ENCODE data around the gene TEAD4. TPM values are rescaled to one million over a fixed set of nuclear protein-coding genes. Genes with fewer than 3 reads are reported as not detected.
A peak's percentile ranks its signal among the peaks of the same experiment; 100 is the strongest.

TEAD4 gene
- total and polyA plus RNA-seq, 2 experiments from 2014 or later = 68.1 to 145 TPM

GRCh38 chr12:3032161-3032560, 73.0 kb downstream of the TEAD4 start:
- no peak overlapping the region for H3K4me3 Mint-ChIP-seq
- H3K36me3 ChIP-seq (ENCODE audit: insufficient read depth) = peaks cover 30% of the 10 kb centered on the region
- H3K27me3 Mint-ChIP-seq (ENCODE audit: insufficient read depth, low read depth, poor library complexity) = peaks cover 18% of the 10 kb centered on the region
- H3K9me3 Mint-ChIP-seq = no peaks in the 10 kb centered on the region
- ATAC-seq (no peak), DNase-seq (ENCODE audit: low spot score) (no peak)
- TF ChIP-seq, protein P1, sequence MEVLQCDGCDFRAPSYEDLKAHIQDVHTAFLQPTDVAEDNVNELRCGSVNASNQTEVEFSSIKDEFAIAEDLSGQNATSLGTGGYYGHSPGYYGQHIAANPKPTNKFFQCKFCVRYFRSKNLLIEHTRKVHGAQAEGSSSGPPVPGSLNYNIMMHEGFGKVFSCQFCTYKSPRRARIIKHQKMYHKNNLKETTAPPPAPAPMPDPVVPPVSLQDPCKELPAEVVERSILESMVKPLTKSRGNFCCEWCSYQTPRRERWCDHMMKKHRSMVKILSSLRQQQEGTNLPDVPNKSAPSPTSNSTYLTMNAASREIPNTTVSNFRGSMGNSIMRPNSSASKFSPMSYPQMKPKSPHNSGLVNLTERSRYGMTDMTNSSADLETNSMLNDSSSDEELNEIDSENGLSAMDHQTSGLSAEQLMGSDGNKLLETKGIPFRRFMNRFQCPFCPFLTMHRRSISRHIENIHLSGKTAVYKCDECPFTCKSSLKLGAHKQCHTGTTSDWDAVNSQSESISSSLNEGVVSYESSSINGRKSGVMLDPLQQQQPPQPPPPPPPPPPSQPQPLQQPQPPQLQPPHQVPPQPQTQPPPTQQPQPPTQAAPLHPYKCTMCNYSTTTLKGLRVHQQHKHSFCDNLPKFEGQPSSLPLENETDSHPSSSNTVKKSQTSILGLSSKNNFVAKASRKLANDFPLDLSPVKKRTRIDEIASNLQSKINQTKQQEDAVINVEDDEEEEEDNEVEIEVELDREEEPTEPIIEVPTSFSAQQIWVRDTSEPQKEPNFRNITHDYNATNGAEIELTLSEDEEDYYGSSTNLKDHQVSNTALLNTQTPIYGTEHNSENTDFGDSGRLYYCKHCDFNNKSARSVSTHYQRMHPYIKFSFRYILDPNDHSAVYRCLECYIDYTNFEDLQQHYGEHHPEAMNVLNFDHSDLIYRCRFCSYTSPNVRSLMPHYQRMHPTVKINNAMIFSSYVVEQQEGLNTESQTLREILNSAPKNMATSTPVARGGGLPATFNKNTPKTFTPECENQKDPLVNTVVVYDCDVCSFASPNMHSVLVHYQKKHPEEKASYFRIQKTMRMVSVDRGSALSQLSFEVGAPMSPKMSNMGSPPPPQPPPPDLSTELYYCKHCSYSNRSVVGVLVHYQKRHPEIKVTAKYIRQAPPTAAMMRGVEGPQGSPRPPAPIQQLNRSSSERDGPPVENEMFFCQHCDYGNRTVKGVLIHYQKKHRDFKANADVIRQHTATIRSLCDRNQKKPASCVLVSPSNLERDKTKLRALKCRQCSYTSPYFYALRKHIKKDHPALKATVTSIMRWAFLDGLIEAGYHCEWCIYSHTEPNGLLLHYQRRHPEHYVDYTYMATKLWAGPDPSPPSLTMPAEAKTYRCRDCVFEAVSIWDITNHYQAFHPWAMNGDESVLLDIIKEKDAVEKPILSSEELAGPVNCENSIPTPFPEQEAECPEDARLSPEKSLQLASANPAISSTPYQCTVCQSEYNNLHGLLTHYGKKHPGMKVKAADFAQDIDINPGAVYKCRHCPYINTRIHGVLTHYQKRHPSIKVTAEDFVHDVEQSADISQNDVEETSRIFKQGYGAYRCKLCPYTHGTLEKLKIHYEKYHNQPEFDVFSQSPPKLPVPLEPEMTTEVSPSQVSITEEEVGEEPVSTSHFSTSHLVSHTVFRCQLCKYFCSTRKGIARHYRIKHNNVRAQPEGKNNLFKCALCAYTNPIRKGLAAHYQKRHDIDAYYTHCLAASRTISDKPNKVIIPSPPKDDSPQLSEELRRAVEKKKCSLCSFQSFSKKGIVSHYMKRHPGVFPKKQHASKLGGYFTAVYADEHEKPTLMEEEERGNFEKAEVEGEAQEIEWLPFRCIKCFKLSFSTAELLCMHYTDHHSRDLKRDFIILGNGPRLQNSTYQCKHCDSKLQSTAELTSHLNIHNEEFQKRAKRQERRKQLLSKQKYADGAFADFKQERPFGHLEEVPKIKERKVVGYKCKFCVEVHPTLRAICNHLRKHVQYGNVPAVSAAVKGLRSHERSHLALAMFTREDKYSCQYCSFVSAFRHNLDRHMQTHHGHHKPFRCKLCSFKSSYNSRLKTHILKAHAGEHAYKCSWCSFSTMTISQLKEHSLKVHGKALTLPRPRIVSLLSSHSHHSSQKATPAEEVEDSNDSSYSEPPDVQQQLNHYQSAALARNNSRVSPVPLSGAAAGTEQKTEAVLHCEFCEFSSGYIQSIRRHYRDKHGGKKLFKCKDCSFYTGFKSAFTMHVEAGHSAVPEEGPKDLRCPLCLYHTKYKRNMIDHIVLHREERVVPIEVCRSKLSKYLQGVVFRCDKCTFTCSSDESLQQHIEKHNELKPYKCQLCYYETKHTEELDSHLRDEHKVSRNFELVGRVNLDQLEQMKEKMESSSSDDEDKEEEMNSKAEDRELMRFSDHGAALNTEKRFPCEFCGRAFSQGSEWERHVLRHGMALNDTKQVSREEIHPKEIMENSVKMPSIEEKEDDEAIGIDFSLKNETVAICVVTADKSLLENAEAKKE (CRISPR knock-in tag; IDR thresholded peaks at IDR 0.05) = no peak
- TF ChIP-seq CREB1 (CRISPR knock-in tag; IDR thresholded peaks at IDR 0.05; ENCODE audit: low read depth) (no peak), STAT1 (IDR thresholded peaks at IDR 0.05; ENCODE audit: unreplicated experiment) (no peak), JUNB (IDR thresholded peaks at IDR 0.05; ENCODE audit: unreplicated experiment) (no peak), ZNF114 (CRISPR knock-in tag; IDR thresholded peaks at IDR 0.05) (no peak), ETS1 (IDR thresholded peaks at IDR 0.05) (no peak), EZH2phosphoT487 (IDR thresholded peaks at IDR 0.05; ENCODE audit: unreplicated experiment) (no peak), ZNF331 (CRISPR knock-in tag; IDR thresholded peaks at IDR 0.05; ENCODE audit: low read depth) (no peak), CTCF (conservative IDR thresholded peaks at IDR 0.05; ENCODE audit: low read depth in 2 of 2) (no peak), EZH2 (IDR thresholded peaks at IDR 0.05; ENCODE audit: low read depth, unreplicated experiment) (no peak), NANOG (IDR thresholded peaks at IDR 0.05; ENCODE audit: borderline replicate concordance) (no peak), POLR2AphosphoS5 (IDR thresholded peaks at IDR 0.05; ENCODE audit: low read depth) (no peak)
- TF ChIP-seq, protein P2, sequence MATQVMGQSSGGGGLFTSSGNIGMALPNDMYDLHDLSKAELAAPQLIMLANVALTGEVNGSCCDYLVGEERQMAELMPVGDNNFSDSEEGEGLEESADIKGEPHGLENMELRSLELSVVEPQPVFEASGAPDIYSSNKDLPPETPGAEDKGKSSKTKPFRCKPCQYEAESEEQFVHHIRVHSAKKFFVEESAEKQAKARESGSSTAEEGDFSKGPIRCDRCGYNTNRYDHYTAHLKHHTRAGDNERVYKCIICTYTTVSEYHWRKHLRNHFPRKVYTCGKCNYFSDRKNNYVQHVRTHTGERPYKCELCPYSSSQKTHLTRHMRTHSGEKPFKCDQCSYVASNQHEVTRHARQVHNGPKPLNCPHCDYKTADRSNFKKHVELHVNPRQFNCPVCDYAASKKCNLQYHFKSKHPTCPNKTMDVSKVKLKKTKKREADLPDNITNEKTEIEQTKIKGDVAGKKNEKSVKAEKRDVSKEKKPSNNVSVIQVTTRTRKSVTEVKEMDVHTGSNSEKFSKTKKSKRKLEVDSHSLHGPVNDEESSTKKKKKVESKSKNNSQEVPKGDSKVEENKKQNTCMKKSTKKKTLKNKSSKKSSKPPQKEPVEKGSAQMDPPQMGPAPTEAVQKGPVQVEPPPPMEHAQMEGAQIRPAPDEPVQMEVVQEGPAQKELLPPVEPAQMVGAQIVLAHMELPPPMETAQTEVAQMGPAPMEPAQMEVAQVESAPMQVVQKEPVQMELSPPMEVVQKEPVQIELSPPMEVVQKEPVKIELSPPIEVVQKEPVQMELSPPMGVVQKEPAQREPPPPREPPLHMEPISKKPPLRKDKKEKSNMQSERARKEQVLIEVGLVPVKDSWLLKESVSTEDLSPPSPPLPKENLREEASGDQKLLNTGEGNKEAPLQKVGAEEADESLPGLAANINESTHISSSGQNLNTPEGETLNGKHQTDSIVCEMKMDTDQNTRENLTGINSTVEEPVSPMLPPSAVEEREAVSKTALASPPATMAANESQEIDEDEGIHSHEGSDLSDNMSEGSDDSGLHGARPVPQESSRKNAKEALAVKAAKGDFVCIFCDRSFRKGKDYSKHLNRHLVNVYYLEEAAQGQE (IDR thresholded peaks at IDR 0.05; ENCODE audit: unreplicated experiment) = no peak
- peaks cover 25% of the 10 kb centered on the region for H3F3A ChIP-seq (replicated peaks; ENCODE audit: low read depth)
- no peaks in the 10 kb centered on the region for H3K4me1 ChIP-seq (ENCODE audit: insufficient read depth)
- H2AFZ ChIP-seq = no peak overlapping the region
- peaks cover 54% of the 10 kb centered on the region for H3K36me3 Mint-ChIP-seq (ENCODE audit: low read depth)
- H4K20me1 ChIP-seq (replicated peaks; ENCODE audit: insufficient read depth) = peaks cover 30% of the 10 kb centered on the region
- no peaks in the 10 kb centered on the region for H3K27me3 ChIP-seq (ENCODE audit: insufficient read depth)
- no peaks in the 10 kb centered on the region for H3K79me2 ChIP-seq (replicated peaks; ENCODE audit: insufficient read depth)
- H3K27ac ChIP-seq (ENCODE audit: low read depth) = peak overlapping the region; percentile 74; the same call in 1 of the 2 replicates
- H3K4me2 ChIP-seq = no peak overlapping the region
- peaks cover 9% of the 10 kb centered on the region for H3K4me1 Mint-ChIP-seq
- H3K4me3 ChIP-seq = no peak overlapping the region
- no peaks in the 10 kb centered on the region for H3K9me2 ChIP-seq (ENCODE audit: insufficient read depth)
- H3K27ac Mint-ChIP-seq = no peak overlapping the region
